ENCODE measurements around the gene NOP10.

NOP10 gene

DNA sequence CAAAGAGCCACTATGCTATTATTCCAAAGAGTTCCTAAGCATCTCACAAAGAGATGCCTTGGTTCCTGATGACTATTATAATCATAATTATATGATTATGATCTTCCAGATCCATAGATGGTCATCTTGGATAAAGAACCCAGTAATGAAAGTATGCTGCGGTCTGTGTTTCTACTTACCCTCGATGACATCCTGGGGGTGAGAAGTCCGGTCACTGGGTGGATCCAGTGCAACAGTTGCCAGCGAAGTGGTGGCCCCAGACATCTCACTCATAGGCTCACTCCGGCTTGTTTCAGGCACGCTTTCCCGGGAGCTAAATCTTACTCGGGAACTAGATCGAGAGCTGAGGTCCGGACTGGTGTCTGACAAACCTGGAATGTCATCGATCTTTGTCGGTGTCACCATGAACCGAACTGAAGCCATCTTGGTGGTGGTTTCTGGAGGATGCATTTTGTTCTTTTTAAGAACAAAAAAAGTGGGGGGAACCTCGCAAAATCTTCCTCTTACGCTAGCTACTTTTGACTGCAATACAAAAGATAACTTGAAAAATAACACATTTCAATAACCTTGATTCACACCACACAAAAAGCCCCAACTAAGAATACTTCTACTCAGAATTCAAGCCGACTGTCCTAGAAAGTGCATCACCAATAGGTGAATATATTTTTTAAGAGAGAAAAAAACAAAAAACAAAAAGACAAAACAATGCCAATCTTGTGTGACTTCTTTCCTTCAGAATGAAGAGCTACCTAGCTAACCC is 6.5 kb downstream of the NOP10 start:
- TF ChIP-seq, protein P1, sequence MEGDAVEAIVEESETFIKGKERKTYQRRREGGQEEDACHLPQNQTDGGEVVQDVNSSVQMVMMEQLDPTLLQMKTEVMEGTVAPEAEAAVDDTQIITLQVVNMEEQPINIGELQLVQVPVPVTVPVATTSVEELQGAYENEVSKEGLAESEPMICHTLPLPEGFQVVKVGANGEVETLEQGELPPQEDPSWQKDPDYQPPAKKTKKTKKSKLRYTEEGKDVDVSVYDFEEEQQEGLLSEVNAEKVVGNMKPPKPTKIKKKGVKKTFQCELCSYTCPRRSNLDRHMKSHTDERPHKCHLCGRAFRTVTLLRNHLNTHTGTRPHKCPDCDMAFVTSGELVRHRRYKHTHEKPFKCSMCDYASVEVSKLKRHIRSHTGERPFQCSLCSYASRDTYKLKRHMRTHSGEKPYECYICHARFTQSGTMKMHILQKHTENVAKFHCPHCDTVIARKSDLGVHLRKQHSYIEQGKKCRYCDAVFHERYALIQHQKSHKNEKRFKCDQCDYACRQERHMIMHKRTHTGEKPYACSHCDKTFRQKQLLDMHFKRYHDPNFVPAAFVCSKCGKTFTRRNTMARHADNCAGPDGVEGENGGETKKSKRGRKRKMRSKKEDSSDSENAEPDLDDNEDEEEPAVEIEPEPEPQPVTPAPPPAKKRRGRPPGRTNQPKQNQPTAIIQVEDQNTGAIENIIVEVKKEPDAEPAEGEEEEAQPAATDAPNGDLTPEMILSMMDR (IDR thresholded peaks at IDR 0.05), result no peak

- TF ChIP-seq, protein P1 (IDR thresholded peaks at IDR 0.05), result no peak
These were observed 7.5 kb downstream of the NOP10 start for GRCh38 chr15:34335176-34336032.

GRCh38 chr15:34334672-34335071 is 8.3 kb downstream of the NOP10 start:
- TF ChIP-seq, protein P1 (IDR thresholded peaks at IDR 0.05), result no peak

- TF ChIP-seq, protein P1 (IDR thresholded peaks at IDR 0.05), result no peak
These were observed 10.3 kb downstream of the NOP10 start for GRCh38 chr15:34332553-34333120.

GRCh38 chr15:34331809-34332208 is 11.1 kb downstream of the NOP10 start:
- TF ChIP-seq, protein P1 (IDR thresholded peaks at IDR 0.05), result no peak

- TF ChIP-seq, protein P1 (IDR thresholded peaks at IDR 0.05), result no peak
These were observed 12.7 kb downstream of the NOP10 start for GRCh38 chr15:34330279-34330678.

GRCh38 chr15:34329006-34329405 is 13.9 kb downstream of the NOP10 start:
- TF ChIP-seq, protein P1 (IDR thresholded peaks at IDR 0.05), result no peak

Data from LNCAP (cell line).